ENCODE results near the gene SORCS1. TPM values are rescaled to one million over a fixed set of nuclear protein-coding genes. Genes with fewer than 3 reads are reported as not detected.

SORCS1 gene
- total and polyA plus RNA-seq, 12 donors = 0.18 to 11.1 (median 1.1) TPM

DNA sequence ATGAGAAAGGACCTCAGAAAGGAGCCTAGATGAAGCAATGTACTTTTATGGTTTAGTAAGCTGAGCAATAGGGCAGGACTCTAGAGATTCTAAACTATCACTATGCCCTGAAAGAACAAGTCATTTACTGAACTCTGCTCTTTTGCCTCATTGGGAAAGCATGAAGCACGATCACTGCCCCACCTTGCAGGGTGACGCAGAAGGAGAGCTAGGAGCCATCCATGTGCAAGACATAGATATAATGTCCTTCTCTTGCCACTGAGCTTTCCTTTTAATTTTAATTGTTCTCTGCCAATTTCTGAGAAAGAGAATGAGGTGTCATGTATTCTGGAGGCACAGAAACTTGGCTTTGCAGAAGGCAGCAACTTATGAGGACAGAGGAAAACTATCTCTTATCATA, 108.3 kb downstream of the SORCS1 start:
- TF ChIP-seq POLR2A (IDR thresholded peaks at IDR 0.05) = no peak
- TF ChIP-seq, protein P1, sequence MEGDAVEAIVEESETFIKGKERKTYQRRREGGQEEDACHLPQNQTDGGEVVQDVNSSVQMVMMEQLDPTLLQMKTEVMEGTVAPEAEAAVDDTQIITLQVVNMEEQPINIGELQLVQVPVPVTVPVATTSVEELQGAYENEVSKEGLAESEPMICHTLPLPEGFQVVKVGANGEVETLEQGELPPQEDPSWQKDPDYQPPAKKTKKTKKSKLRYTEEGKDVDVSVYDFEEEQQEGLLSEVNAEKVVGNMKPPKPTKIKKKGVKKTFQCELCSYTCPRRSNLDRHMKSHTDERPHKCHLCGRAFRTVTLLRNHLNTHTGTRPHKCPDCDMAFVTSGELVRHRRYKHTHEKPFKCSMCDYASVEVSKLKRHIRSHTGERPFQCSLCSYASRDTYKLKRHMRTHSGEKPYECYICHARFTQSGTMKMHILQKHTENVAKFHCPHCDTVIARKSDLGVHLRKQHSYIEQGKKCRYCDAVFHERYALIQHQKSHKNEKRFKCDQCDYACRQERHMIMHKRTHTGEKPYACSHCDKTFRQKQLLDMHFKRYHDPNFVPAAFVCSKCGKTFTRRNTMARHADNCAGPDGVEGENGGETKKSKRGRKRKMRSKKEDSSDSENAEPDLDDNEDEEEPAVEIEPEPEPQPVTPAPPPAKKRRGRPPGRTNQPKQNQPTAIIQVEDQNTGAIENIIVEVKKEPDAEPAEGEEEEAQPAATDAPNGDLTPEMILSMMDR (IDR thresholded peaks at IDR 0.05) = no peak
- intact Hi-C loops (cut with DNase I) = no loop called here
- 70 to 83% (median 80%) methylated on average over 2 of the region's 2 CpGs for WGBS, 4 donors

DNA sequence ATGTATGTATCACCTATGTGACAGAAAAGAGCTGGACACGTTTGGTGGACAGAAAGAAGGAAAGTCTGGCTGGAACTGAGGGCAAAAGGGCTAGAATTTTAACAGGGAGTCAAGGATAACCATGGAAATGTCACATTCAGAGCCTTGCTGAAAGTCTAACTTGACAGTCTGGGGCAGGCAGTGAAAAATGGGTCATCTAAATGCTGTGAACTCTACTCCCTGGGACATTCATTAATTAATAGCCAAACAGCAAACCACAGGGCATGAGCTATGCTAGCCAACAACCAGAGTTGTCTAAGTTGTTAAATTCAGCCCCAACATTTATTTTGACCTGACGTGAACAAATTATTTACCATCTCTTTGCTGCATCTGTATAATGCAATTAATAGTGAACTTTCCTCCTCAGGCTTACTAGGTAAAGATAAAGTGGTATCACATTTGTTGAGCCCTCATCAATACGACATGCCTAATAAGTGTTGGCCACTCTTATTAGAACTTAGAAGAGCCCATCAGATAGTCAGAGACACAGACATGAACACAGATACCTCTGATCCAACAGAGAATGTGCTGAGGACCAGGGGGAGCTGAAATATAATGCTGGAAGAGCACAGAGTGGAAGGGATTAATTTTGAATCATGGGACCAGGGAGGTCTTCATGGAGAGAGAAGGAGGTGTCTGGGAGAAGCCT, 109.9 kb downstream of the SORCS1 start:
- 51 to 62% (median 54%) methylated on average over 3 of the region's 3 CpGs for WGBS, 4 donors
- Histone ChIP-seq H3K9me3 (replicated peaks in 1 of 3) (no peaks in the 10 kb centered on the region), H3K27ac (no peak overlapping the region), H3K4me3 (no peak overlapping the region), H3K36me3 (replicated peaks in 1 of 2) (no peaks in the 10 kb centered on the region), H3K4me1 (replicated peaks in 1 of 2) (no peaks in the 10 kb centered on the region), H3K27me3 (no peaks in the 10 kb centered on the region)
- TF ChIP-seq, protein P1 (IDR thresholded peaks at IDR 0.05) = no peak
- no peak for TF ChIP-seq POLR2A (IDR thresholded peaks at IDR 0.05)
- no peak for DNase-seq
- intact Hi-C loops (cut with DNase I) = no loop called here

More for the DNA sequence above, 108.3 kb downstream of the SORCS1 start:
- no peak for DNase-seq
- Histone ChIP-seq H3K9me3 (replicated peaks in 1 of 3) (no peaks in the 10 kb centered on the region), H3K27ac (no peak overlapping the region), H3K4me1 (replicated peaks in 1 of 2) (no peaks in the 10 kb centered on the region), H3K36me3 (replicated peaks in 1 of 2) (no peaks in the 10 kb centered on the region), H3K4me3 (no peak overlapping the region), H3K27me3 (no peaks in the 10 kb centered on the region)

DNA sequence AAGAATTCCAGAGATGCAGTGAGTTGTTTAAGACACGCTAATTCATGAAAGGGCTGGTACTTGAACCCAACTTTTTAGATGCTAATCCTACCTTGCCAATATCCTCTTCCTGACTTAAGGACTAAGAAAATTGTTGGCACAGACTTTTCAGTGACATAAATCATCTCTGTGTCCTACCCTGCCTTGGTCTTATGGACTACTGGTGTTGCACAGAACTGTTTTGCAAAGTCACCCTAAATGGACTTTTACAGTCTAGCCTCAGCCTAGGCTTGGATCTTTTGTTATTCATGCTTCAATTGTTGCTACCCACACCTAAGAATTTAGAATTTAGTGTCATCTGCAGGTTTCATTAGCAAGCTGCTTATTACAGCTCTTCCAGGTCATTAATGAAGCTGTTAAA, 112.7 kb downstream of the SORCS1 start:
- H3K36me3 ChIP-seq (replicated peaks in 1 of 2) = no peaks in the 10 kb centered on the region
- no peak overlapping the region for H3K27ac ChIP-seq
- WGBS, 4 donors = 71 to 100% (median 93%) methylated on average over 1 of the region's 1 CpG
- H3K4me3 ChIP-seq = no peak overlapping the region
- TF ChIP-seq, protein P1 (IDR thresholded peaks at IDR 0.05) = no peak
- TF ChIP-seq POLR2A (IDR thresholded peaks at IDR 0.05) = no peak
- intact Hi-C loops (cut with DNase I) = no loop called here
- no peaks in the 10 kb centered on the region for H3K4me1 ChIP-seq (replicated peaks in 1 of 2)
- H3K27me3 ChIP-seq = no peaks in the 10 kb centered on the region
- DNase-seq = no peak
- no peaks in the 10 kb centered on the region for H3K9me3 ChIP-seq (replicated peaks in 1 of 3)

DNA sequence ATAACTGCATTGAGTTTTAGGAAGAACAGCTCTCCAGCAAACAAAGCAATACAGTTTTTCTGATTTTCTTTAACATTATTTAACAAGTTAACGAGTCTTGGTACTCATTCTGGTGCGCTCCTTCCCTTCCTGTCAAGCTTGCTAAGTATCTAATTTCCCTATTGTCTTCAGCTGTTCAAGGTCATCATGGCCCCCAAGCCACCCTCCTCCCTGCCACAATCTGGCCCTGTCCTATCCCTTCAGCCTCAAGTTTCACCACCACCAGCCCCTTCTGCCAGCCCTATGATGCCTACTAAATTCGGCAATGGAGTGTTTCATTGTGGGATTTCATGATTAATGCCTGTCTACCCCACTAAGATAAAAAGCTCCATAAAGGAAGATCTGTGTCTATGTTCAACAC, 121.0 kb downstream of the SORCS1 start:
- TF ChIP-seq, protein P1 (IDR thresholded peaks at IDR 0.05) = no peak
- no peak overlapping the region for H3K27ac ChIP-seq
- no peaks in the 10 kb centered on the region for H3K4me1 ChIP-seq (replicated peaks in 1 of 2)
- H3K36me3 ChIP-seq (replicated peaks in 1 of 2) = no peaks in the 10 kb centered on the region
- no peaks in the 10 kb centered on the region for H3K27me3 ChIP-seq
- intact Hi-C loops (cut with DNase I) = no loop called here
- no peak for DNase-seq
- 57 to 84% (median 67%) methylated on average over 3 of the region's 3 CpGs for WGBS, 4 donors
- H3K4me3 ChIP-seq = no peak overlapping the region
- no peaks in the 10 kb centered on the region for H3K9me3 ChIP-seq (replicated peaks in 1 of 3)
